HTERT RPE-1 (cell line): Measurements from ENCODE around the gene IQGAP3.

Experiments
- in situ Hi-C: fragments of 300-500 bp; cut with MboI; formaldehyde crosslinking; loops from 4 replicates; pipeline ENCODE4 v1.14.3; 2020; ENCODE audit warnings: low sequenced_read_pairs

Gene IQGAP3

DNA sequence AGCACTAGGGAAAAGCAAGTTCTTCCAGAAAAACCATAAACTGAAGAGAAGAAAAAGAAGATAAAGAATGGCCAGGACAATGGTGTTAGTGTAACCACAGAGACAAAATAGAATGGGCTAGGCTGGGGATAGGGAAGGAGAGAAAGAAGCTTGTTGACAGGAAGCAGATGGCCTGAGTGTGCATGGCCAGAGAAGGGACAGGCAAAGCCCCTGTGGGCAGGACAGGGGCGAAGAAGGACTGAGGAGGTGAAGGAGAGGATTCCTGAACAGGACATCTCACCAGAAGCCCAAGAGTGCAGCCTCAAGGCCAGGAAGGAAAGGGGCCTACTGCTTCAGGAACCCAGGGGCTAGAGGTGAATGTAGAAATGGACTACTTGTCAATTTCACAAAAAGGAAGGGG lies 29.3 kb downstream of the IQGAP3 start:
- in situ Hi-C loops: no loop called here

DNA sequence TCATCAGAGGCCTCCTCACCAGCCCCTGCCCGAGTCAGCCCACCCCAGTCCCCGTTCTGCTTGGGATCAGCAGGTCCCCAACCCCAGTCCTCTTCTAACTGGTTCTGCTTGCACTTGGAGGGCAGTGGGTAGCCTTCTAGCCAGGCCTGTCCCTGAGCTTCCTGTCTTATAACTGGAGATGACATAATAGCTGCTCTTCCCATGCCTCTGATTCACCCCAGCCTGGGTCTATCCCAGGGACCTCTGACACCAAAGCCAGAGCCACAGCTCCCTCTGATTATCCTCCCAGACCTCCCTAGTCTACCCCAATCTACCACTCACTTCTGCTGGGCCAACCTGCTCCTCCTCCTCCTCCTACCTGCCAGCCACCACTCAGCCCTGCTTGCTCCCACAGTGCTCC lies 31.4 kb downstream of the IQGAP3 start:
- in situ Hi-C loops: no loop called here

DNA sequence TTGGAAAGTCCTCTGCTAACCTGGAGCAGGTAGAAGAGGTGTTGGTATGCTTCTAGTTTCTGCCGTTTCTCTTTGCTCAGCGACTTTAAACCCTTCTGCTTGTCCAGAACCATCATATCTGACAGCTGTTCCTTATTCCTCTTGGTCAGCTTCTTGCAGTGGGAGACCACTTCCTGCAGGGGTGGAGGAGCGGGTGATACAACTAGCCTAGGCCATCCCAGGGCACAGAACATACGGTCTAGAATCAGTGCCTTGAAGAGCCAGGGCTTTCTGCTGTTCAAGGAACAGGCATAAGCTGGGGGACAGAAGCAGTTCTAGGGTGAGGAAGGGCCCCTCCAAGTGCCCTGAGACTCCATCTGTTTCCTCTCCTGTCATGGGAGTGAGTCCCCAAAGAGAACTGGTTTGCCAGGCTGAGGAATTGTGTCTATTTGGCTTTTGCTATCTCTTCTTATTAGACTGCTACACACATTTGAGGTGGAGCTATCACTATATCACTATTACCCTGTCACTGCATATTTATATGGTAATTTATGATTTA lies 32.5 kb downstream of the IQGAP3 start:
- in situ Hi-C loops: no loop called here

DNA sequence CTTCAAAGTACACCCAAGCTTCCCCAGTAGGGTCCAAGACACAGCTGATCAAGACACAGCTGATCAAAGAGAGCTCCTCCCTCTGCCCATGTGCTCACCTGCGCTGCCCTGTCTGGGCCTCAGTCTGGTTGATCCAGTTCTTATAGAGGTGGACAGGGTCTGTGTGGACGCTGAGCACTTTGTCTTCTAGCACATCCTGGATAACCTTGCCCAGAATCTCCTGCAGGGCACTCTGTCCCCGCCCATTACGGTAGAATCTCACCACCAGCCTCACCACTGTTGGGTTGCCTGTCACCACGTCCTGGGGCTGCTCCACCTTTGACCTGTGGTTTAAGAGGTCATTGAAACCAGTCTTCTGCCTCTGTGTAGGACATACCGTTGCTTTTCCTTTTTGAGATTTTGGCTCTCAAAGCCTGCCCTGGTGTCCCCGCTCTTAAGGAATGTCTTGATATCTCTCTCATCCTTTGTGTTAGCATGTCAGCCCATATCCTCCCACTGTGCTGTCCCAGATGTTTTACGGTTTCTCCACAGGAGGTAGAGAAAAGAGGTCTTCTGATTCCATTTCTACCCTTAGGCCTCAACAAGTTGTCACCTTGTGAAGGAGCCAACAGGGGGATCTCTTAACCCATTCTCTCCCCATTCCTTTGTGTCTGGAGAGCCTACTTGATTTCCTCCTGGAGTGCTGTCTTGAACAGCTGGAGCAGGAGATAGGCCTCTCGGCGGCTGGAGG lies 33.5 kb downstream of the IQGAP3 start:
- in situ Hi-C loops: no loop called here

DNA sequence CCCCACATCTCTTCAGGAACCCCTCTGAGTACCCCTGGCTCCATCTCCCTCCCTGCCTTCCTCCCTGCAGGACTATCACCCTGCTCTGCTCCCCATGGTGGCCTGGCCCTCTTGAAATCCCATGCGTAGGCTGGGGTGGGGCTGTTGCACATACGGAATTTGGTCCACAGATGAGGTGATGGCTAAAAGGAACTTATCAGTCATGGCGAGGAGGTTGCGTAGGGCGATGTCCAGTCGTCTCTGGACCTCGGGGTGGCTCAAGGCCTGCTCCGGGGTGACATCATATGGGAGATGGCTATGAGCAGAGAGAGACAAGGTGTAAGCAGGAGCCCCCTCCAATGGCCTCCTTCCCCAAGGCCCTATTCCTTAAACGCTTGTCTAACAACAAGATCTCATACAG lies 35.3 kb downstream of the IQGAP3 start:
- in situ Hi-C loops: no loop called here

DNA sequence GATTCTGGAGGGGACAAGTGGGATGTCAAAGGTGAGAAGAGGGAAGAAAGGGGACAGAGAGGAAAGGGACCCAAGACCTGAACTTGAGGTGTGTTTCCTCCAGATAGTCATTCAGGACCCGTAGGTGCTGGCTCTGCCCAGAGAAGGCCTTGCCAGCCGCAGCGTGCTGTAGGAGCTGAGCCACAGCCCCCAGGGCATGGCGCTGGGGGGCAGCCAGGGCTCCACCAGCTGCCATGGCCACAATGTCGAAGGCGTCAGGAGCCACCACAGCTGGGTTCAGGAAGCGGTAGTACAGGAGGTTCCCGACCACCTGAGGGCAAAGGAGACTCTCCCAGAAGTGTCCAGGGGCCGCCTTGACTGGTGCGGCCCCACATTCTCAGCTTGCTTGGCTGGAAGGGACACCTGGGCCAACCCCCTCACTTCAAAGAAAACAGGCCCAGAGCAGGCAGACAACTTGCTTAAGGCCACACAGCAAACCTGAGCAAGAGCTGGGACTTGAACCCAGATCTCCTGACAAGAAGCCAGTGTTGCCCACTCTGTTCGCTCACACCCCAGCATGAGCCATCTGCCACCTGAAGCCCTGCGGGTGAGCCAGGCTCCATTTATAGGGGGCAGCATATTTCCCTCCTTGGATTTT lies 37.8 kb downstream of the IQGAP3 start:
- in situ Hi-C loops: no loop called here

DNA sequence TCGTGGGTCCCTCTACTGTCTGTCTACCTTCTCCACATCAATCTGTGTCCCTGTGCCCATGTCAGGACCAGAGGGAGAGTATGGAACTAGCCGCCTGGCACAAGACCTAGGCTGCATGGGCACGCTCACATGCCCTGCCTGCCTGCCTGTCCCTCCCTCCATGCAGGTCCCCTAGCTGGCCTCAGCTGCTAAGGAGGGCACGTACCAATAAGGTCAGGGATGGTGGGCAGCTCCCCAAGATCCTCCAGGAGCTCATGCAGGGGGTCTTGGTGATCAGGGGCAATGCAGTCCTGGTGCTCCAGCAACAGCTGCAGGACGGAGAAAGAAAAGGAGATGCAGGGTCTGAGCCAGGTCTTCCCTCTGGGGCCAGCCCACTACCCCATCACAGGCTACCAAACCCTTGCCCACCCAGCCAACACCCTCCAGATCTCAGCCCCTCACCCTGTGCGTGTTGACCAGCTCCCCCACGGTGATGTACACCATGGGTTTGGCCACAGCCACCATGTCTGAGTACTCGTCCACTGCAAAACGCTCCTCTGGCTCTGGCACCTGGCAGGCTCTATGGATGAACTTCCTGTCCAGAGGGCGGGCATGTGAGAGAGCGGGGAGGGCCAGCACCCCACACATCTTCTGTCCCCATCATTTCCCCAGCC lies 38.7 kb downstream of the IQGAP3 start:
- in situ Hi-C loops: no loop called here

DNA sequence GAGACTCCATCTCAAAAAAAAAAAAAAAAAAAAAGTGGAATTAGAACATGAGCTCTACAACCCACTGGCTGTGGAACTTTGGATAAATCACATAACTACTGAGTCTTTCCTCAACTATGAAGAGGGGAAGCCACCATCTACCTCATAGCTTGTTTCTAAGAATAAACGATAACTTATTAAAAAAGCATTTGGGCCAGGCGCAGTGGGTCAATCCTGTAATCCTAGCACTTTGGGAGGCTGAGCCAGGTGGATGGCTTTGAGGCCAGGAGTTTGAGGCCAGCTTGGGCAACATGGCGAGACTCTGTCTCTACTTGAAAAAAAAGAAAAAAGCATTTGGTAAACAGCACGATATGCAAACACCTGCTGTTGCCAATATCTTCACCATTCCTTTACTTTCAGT lies 40.0 kb downstream of the IQGAP3 start:
- in situ Hi-C loops: no loop called here

DNA sequence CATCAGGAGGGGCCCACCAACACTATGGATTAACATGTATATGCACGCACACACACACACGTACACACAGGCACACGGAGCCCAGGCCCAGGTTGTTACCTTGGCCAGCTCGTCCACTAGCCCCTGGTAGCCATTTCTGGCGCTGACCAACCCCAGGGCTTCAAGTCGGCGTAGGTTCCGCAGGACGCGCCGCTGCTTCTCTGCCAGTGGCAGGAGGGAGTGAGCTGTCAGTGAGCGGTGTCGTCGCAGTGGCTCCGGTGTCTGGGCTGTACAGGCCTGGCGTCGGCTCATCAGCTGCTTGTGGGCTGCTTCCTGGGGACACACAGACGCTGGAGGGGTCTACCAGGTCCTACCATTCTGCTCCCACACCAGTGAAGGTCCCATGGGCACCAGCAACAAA lies 42.4 kb downstream of the IQGAP3 start:
- in situ Hi-C loops: no loop called here

DNA sequence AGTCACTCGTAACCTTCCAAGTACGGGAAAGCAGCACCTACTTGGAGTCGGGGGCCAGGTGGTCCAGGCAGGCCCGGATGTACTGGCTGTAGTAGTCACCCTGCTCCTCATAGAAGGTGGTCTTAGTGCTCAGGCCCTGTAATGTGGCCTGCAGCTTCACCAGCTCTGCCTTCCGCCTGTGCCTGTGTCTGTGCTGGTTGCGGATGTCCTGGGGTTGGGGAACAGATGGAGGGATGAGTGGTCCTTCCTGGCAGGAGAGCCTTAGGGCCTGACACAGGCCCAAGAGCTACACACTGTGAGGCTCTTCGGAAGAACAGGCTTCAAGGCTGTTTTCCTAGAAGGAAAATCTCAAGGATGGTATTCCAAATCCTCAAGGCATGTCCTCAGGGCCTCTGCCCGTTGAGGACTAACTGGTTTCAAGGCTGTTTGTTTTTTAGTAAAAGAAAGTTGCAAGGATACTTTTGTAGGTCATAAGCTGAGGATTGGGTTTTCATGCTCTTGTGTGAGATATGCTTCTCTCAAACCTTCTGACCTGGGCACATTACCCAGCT lies 43.4 kb downstream of the IQGAP3 start:
- in situ Hi-C loops: no loop called here

DNA sequence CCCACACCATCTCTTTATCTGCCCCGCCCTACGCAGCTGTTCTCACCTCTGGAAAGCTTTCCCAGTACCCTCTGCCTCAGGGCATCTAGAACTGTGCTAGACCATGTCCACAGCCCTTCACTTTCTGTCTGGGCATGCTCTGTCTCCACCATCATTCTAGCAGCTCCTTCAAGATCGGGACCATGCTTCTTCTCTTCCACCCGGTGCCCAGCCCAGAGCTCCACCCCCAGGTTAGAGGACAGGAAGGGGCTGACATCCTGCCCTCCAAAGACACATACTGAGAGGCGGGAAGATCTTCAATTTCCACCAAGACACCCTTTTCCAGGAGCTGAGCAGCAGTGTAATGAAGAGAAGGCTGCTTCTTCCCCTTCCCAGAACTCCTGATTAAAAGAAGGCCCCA lies 44.1 kb downstream of the IQGAP3 start:
- in situ Hi-C loops: no loop called here

DNA sequence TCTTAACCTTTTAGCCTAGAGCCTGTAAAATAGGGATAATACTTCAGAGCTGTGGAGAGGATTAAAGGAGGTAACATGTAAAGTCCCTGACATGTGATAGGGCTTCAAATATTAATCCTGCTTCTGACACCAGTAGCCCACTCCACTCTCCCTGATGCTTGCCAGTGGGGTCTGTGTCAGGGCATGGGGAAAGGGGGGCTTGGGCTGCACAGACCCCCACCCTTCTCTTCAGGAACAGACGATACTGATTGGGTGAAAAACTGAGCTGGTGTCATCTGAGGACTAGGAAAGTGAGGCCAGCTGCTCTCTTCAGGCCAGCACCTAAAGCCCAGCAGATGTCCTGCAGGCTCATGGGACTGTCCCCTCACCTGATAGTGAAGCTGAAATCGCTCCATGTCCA lies 44.8 kb downstream of the IQGAP3 start:
- in situ Hi-C loops: no loop called here

DNA sequence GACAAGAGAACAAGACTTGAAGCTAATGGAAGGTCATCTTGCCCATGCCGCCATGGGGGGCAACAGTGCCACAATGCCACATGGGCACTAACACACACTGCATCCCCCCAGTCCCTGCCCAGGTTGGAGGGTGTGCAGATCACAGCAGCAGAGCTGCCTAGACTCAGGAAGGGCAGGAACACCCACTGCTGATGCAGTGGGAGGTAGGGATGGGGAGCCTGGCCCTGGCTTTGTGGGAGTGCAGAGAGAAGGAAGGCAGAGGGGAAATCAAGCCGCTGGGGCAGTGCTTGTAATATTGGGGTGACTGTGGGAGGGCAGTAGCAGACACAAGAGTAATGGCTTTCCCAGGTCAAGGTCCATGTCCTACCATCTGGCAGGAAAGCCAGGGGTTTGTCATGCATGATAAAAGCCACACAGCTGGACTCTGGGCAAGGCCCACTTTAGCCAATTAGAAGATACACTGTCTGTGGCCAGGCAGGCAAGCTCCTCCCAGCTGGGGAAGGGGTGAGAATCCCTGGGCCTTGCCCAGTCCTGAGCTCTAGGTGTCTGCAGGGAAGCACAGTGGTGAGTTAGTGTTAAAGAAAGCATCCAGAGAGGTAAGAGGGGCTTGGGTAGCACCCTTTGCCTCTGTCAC lies 46.4 kb downstream of the IQGAP3 start:
- in situ Hi-C loops: no loop called here

DNA sequence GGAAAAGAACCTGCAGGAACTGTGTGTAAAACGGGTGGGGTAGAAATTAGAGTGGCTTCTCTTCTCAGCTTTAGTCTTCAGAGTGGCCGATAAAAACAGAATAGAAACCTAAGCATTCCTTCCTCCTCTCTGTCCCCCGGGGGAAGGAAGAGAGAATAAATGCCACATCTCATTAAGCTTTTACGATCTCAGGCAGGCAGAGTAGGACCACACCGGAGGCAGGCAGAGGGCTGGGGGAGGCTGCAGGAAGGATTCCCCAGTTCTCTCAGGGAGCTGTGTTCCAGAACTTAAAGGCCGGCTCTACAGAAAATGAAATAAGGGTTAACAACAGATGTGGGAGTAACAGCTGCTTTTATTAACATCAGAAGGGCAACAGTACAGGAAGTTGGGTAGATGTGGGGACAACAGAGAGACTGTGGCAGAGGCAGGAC lies 47.3 kb downstream of the IQGAP3 start:
- in situ Hi-C loops: no loop called here

DNA sequence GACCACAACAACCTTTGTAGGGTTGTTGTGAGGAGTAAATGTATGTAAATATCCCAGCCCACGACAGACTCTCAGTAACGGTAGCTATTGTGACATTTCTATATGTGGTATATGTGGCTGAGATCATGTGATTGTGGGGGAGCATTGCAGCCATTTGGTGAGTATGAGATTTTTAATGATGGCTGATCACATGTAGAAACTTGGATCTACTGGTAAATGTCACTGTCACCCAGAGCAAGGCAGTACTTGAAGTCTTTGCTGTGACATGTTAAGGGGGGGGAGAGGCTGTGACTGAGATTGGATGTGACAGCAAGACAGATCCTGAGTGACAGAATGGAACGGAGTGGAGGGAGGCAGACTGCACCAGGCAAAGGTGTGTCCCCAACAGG lies 47.9 kb downstream of the IQGAP3 start:
- in situ Hi-C loops: no loop called here

DNA sequence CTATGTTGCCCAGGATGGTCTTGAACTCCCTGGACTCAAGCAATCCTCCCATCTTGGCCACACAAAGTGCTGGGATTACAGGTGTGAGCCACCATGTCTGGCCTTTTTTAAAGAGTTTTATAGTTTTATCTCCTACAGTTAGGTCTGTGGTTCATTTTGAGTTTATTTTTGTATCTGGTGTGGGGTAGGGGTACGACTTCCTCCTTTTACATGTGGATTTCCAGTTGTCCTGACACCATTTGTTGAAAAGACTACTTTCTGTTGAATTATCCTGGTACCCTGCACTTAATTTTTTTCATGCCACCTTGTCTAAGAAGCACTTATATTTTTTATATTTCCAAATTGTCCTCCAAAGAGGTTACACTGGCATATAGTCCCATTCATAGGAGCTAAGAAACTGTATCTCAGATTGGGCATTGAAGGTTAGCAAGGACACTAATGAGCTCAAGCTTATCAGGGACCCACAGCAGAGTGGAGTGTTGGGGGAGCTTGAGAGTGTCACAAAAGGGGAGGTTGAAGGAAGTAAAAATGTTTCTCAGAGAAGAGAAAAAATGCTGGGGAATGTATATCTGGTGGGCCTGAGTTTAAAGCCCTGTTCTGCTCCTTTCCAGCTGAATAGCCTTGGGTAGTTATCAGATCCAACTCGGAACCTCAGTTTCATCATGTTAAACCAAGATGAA lies 48.4 kb downstream of the IQGAP3 start:
- in situ Hi-C loops: no loop called here

DNA sequence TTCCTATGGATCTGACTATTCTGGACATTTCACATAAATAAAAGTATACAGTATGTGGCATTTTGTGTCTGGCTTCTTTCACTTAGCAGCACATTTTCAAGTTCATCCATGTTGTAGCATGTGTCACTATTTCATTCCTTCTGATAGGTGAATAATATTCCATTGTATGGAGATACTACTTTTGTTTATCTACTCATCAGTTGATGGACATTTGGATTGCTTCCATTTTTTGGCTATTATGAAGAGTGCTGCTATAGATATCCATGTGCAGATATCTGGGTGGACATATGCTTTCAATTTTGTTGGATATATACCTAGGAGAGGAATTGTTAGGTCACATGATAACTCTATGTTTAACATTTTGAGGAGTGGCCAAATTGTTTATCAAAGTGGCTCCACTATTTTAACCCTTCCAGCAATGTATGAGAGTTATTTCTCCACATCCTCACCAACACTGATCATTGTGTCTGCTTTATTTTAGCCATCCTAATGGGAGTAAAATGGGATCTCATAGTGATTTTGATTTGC lies 49.9 kb downstream of the IQGAP3 start:
- in situ Hi-C loops: no loop called here

DNA sequence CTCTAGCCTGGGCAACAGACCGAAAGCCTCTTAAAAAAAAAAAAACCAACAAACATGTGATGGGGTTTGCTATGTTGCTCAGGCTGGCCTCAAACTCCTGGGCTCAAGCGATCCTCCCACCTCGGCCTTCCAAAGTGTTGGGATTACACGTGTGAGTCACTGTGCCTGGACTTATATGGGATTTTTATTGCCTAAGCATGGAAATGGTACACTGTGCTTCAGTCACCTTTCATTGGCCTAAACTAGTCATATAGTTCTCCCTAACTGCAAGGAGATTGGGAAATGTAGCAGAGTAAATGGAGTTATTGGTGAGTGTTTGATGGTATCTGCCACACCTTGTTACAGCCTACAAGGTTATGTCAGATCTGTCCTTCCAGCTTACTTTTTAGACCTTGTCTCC lies 54.6 kb downstream of the IQGAP3 start:
- in situ Hi-C loops: no loop called here

DNA sequence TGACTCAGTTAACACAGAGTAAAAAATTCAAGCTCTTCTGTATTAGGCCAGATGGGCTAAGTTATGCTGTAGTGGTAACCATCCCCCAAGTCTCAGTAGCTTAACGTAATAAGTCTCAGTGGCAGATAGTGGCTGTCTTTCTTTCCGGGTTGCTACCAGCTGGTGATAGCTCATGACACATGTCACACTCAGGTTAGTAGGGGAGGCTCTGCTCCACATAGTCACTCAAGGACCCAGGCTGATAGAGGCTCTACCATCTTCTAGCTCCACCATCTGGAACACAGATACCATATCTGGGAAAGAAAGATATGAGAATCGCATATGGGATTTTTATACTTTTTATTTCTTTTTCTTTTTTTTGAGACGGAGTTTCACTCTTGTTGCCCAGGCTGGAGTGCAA lies 55.5 kb downstream of the IQGAP3 start:
- in situ Hi-C loops: no loop called here

DNA sequence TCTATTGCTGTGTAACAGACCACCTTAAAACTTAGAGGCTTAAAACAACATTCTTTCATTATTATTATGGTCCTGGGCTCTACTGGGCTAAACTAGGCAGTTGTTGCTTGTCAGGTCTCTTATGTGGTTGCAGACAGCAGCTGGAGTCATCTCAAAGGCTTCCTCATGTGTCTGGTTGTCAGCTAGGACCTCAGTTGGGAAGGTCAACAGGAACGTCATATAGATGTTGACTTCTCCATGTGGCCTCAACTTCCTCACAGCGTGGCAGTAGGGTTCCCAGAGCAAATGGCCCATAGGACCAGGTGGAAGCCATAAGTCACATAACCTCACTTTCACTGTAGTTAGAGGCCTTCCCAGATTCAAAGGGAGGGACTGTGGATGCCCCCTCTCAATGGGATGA lies 56.4 kb downstream of the IQGAP3 start:
- in situ Hi-C loops: no loop called here

DNA sequence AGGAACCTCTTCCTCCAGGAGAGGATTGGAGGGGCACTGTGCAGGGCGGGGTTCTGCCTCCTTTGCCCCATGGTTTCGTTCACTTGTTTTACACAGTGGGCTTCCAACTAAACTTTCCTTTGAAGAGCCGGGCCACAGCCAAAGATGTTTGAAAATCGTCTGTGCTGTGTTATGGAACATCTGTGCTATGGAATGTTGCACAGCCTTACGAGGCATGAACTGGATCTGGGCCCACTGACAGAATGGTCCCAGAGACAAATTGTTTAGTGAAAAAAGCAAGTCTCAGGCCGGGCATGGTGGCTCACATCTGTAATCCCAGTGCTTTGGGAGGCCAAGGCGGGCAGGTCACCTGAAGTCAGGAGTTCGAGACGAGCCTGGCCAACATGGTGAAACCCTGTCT lies 59.2 kb downstream of the IQGAP3 start:
- in situ Hi-C loops: no loop called here
